ENCODE measurements around the gene RUNX3.

The RUNX3 gene

DNA sequence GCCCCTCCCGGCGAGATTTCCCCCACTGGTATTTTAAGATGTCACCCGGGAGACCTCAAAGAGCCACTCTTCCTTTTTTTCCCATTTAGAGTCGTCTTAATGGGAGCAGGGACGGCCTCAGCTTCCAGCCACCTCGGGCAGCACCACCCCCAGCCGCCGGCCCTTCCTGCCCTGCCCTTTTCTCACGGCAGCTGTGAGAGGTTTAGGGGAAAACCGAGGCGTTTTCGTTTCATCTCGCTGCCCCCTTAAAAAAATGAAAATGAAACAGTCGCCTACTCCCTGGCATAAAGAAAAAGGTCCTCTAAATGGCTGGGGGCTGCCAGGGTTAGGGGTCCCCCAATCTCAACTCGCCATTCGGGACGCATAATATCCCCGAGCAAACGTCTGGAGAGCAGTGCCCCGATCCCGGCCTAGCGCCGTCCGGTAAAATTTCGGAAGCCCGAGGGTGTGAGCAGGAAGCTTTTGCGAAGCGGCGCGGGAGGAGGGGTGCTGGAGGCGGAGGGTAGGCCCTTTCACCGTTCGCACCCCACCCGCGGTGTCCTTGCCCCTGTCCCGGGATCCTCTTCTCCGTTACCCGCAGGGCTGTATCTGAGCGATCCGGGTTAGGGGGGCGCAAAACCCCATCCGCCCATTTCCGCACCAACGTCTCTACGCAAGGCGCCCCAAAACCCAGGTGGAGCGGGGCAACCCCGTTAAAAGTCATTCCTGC is 1.2 kb downstream of the RUNX3 start:
- no peak for DNase-seq (ENCODE audit: low read depth)

DNA sequence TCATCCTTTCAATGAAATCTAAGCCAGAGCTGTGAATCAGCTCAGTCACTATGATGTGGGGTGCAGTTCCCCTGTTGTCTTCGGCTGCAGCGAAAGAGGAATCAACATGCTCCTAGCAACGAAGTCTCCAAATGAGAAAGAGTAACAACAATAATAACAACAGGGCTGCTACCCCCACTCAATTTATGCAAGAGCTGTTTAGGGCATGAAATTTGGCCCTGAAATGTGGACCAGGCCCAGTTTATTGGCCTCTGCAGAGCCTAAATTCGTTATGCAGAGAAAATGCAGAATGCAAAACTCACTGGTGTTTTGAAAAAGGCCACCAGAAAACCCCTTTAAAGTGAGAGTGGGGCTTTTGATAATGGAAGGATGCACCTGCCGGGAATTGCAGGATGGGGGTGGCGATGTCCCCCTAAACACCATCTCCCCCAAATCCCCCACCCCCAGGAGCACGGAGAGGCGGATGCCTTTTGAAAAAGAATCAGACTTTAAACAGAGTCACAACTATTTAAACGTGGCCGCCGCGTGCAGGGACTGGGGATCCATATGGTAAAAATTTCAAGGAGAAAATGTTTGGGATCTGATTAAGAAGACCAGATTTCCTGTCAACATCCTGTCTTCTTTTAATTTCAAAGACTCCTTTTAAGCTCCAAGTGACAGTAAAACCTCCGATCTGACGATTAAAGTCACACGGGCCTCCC is 1.9 kb downstream of the RUNX3 start:
- DNase-seq (ENCODE audit: low read depth): no peak

DNA sequence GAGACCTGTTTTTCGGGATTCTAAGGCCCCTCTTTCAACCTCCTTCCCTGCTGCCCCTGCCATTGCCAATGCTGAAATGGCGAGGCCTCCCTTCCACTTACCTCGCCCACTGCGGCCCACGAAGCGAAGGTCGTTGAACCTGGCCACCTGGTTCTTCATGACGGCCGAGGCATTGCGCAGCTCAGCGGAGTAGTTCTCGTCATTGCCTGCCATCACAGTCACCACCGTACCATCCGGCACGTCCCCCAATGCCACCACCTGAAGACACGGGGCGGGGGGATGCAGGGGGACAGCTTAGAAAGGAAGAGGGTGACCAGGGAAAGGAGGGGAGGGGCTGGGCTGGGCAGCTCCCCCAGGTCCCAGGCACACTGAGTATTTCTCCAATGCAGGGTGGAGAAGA is 2.6 kb downstream of the RUNX3 start:
- no peak for DNase-seq (ENCODE audit: low read depth)

DNA sequence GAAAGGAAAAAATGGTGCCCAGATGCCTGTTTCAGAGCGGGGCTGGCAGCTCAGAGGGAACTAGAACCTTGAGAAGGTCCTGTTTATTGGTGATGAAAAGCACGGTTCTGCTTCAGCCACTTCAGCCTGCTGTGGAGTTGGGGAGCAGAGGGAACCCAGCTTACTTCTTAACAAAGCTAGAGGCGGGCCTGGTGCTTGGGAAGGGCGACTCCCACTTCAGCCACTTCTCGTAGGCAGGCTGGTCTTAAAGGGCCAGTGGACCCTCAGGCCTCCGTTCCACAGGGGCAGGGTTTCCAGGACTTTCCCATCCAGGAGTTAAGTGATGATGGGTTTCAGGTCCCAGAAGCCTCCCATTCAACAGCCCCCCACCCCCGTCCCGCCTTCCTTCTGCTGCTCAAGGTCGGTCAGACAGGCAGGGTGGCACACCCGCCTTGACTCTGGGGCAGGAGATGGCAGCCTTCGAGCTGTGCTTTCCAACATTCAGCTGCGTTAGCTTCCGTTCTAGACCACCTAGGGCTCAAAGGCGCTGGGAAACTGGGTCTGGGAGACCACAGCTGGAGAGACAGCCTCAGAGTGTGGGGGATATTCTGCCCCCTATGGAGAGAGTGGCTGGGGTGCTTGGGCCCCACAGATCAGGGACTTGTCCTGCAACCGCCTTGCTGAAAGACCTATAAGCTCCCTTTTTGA is 3.4 kb downstream of the RUNX3 start:
- peak; percentile 26 for DNase-seq (ENCODE audit: low read depth)

DNA sequence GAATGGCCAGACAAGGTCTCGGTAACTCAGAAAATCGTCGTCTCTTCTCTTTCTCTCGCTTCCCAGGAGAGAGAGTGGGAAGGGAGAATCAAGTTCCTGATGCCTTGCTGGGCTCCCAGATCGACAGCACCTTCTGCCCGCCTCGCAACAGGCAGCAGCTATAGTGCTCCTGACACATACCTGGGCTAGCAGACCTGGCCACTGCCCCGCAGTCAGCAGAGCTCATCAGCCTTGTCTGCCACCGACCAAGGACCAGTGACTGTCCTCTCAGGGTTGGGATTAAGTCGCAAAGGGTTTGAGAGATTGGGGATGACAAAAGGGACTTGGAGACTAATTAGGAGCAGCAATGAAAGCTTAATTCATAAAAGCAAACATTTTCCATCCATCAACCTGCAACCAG is 4.1 kb downstream of the RUNX3 start:
- no peak for DNase-seq (ENCODE audit: low read depth)

DNA sequence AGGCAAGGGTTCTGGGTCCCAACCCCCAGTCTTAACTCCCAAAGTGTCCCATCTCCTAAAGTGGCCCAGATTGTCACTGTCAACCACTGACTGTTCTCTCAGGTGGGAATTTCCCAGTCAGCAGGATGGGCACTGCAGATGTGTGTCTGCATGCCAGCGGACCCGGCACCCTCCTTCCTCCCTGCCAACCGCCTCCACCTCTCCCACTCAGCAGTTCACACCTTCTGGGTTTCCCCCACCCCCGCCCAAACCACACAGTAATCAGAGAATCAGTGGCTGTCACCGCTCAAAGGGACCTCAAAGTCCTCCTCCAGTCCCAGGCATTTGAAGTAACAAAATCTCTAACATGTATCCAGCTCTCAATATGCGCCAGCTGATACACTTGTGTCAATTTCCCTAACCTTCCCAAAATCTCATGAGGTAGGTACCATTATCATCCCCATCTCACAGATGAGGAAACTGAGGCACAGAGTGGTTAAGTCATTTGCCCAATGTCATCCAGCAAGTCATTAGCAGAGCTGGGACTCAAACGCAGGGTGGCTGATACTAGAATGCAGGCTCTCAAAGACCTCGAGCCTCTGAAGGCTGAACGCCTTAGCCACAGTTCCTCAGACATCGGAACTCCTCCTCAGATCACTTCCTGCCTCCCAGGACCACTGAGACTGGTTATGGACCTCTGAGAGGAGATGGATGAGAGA is 4.8 kb downstream of the RUNX3 start:
- no peak for DNase-seq (ENCODE audit: low read depth)

DNA sequence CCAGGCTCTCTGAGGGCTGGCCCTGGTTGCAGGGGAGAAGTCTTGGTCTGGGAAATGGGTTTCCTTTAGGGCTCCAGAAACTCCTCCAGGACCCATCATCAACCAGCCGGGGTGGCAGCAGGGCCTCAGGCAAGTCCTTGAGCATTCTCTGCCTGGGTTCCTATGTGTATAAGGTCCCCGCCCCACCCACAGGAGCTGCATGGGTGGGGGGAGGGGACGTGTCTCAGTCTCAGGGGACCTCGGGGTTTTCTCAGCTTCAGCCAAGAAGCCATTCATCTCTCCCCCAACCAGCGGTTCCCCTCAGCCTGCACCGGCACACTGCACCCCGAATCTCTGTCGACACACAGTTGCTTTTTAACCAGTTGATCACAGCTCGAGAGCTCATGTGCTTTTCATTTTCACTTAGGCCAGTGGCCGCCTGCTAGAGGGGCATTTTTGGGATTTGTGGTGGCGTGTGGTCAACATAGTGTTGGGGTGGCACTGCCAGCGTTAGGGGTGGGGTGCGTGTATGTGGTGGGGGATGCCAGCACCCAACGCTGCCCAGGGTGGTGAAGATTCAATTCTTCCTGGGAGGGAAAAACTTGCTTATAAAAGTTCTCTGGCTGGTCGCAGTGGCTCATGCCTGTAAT is 6.5 kb downstream of the RUNX3 start:
- no peak for DNase-seq (ENCODE audit: low read depth)

DNA sequence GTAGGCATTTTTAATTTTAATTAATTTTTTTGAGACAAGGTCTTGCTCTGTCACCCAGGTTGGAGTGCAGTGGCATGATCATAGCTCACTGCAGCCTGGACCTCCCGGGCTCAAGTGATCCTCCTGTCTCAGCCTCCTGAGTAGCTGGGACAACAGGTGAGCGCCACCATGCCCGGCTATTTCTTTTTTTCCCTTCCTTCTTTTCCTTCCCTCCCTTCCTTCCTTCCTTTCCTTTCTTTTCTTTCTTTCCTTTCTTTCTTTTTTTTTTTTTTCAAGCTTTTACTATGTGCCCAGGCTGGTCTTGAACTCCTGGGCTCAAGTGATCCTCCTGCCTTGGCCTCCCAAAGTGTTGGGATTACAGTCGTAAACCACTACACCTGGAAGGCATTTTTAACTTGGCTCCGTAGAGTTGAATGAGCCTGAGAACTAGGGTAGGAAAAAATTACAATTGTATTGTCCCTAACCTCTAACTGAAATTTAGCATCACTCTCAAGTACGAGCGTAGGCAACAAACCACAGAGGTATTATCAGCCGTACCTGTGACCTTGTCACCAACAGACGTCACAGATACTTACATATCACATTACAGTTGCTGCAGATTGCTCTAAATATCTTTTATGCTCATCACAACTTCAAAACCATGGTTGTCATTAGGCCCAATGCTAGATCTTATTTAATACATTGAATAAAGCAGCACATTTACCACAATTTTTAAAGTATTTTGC is 8.0 kb downstream of the RUNX3 start:
- no peak for DNase-seq (ENCODE audit: low read depth)

DNA sequence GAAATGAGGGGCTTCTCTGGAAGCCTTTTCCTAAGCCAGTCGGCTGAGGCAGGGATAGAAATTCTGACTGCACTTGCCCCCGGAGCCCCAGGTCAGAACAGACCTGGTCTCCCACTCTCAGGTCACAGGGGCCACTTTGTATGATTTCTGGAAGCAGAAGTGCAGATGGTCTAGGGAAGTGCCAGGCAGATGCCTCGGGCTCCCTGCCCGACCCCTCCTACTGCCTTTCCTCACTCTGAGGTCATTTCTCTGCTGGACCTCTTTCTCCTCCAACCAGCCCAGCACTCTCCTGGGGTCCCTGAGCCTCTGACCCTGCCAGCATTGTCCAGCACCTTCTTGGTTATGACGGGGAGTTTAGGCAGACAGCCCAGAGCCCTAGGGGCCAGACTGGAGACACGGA is 8.7 kb downstream of the RUNX3 start:
- no peak for DNase-seq (ENCODE audit: low read depth)

DNA sequence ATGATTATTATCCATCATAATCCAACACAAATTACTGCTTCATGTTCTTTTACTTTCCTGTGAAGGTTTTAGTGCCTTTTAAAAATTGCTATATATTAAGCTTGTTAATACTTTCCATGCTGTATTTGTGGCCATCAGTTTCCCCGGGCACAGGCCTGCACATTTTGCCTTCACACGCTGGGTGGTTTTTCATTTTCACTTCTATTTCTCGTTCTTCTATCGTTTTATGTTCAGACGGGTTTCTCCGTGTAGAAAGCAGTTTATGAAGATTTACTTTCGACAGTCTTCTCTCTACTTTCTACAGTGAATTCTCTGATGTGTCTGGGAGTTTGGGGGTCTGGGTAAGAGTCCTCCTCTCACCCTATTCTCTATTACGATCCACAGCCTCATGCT is 9.5 kb downstream of the RUNX3 start:
- no peak for DNase-seq (ENCODE audit: low read depth)

DNA sequence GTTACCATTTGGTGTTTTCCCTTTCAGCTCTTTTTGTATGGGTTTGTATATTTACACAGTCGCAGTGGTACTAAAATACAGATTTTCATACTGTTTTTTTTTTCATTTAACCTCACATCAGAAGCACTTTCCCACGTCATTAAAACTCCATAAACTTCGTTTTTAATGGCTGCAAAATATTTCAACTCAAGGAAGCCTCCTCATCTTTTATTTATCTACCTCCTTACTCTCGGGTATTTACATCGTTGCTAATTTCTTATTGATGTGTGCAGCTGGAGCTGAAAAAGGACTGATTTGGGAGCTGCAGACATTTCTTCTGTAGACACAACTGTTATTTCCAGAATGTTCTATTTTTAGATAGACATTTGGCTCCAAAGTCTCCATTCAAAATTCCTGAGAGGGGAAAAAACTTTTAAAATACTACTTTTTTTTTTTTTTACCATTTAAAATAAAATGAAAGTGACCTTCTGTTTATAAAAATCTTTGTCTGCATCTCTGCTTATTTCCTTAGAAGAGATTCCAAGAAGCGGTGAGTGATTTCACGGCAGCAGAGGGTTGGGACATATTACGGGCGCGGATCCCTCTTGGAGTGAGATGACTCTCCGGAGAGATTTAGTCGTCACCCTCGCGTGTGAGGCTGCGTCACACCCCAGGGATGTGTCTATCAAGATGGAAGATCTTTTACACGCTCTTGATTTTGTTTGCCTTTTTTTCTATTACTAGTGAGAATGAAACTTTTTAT is 10.1 kb downstream of the RUNX3 start:
- DNase-seq (ENCODE audit: low read depth): peak; percentile 36

DNA sequence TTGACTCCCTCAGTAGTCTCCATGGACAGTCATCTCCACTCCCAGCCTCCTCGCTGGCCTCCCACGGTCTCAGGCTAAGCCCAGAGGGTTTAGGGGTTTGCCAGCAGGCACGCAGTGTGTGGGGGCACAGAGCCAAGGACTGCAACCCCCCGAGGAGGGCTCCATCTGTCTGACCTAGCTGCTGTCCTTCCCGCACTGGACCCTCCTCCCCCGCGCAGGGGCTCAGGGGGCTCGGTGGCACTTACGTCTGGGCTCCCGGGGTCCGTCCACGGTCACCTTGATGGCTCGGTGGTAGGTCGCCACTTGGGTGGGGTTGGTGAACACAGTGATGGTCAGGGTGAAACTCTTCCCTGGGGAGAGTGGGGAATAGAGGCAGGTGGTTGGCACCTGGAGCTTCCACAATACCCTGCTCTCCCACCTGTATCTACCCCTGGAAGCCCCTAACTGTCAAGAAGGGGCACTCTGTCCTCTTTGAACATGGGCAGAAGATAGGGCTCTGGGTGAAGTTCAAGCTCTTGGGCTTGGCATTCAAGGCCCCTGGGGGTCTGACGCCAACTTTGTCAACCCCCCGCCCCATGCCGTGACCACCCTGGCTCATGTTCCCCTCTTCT is 11.0 kb downstream of the RUNX3 start:
- no peak for DNase-seq (ENCODE audit: low read depth)

DNA sequence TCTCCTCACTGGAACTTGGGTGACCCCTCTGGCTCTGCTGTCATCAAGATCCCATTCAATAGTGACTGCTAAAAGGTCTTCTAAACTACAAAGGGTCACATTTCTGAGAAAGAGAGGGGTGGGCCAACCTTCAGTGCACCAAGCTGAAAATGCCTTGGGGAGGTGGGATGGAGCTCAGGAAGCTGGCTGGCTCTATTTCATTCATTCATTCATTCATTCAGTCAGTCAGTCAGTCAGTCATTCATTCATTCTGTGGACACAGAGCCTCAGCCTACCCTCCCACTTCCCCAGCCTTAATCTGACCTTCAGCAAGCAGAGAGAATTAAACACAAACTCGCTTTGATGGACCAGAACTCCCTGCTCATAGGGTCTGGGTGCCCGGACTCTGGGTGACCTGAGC is 11.7 kb downstream of the RUNX3 start:
- DNase-seq (ENCODE audit: low read depth): no peak

DNA sequence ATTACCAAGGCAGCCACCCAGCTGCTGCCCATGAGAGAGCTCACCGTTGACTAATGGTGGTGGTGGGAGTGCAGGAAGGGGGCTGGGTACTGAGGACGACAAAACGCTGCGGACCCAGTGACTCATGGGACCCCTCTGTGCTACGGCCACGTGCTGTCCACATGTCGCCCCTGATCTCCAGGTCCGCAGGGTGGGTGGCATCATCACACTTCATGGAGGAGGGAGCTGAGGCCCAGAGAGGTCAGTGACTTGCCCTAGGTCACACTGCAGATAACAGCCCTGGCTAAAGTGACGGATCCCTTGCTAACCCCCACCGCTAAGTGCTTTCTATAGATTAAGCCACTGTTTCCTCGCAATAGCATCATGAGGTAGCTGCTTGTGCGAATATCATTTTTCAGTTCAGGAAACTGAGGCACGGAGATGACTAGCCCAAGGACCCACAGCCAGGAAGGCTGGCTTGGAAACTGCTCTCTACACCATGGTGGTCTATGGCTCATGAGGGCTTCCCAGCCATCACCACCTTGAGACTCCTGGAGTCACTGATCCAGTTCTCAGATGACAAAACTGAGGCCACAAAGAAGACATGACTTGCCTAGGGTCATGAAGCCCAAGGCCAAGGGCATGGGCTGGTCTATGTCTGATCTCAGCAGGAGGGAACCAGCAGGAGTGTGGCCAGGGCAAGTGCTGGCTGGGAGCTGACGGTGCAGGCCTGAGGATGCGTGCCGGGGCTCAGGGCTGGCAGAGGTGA is 12.6 kb downstream of the RUNX3 start:
- no peak for DNase-seq (ENCODE audit: low read depth)

DNA sequence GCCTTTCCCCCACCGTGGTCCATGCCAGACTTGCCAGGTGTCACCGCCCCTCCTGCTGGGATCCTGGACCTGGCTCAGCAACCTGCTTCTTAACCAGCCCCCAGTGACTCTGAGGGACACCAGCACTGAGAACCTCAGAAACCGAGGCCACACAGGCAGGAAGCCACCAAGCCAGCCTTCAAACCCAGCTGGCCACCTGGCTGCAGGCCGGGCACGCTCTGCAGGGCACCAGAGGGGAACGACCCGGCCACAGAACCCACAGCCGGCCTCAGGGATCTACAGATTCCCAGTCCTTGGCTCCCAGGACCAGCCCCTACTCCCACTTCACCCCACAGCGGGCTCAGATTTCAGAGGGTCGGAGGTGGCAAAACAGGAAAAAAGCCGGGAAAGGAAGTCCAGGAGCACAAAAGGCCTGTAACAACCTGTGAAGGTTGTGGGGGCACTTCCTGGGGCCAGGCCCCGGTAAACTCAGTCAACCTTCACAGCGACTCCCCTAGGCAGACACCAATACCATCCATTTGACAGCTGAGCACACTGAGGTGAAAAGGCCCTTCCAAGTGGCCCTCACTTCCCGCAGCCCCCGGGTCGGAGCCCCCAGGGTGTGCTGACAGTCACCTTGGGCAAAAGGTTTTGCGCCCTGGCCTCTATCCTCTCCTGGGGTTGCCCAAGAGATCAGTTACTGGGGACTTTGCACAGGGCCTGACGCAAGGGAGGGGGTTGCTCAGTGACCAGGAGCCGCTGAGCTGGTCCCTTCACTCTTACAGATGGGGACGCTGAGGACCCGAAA is 14.1 kb downstream of the RUNX3 start:
- no peak for DNase-seq (ENCODE audit: low read depth)

DNA sequence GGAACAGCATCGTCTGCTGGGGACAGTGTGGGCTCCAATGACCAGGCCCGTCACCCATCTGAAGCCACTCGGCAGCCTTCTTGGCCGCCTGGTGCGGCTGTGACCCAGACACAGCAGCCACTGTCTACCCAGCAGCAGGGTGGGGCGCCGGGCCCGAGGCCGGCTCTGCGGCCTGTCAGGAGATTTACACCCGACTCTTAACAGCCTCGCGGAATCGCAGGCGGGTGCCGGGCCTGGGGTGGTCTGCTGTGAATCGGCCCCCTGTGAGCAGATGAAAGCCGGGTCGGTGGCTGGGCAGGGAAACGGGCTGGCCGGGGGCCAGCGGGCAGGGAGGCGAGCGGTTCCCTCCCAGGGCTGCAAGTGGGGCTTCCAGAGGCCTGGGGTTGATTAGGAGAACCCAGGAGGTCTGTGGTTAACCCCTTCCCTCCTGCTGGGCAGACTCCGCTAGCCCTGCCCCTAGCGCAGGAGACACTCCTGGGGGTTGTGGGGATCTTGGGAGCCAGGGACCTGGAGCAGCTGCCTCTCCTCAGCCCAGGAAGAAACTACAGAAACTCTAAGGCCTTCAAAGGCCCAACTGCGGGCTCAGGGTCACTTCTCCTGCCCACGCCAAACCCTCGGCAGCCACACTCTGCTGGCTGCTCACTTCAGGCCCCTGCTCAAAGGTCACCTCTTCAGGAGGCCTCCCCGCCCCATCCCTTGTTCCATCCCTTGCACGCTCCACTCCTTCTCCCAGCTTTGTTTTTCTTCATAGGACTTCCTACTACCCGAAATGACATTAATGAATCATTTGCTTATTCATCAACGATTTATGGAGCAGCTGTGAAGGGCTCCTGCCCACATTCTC is 15.6 kb downstream of the RUNX3 start:
- peak; percentile 28 for DNase-seq (ENCODE audit: low read depth)

DNA sequence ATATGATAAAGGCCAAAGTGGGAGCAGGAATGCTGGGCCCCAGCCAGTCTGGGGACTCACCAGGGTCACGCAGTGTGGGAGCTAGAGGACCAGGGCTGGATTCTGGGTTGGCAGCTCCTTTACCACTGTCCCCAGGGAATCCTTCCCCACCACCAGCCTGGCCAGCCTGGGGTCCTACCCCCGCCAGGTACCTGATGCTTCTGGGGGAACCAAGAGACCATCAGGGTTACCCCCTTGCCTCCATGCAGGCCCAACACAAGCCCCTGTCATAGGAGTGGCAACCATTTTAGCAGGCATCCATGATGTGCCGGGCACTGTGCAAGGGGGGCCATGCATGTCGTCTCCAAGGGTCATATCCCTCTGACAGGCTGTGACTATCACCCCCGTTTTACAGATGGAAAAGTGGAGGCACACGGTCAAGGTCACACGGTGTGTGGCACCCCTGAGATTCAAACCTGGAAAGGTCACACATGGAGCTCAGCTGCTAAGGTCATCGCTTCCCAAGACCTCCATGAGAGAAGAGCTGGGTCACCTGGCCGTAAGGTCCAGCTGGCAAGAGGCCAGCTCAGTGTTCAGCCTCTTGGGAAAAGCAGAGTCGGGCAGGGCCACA is 16.4 kb downstream of the RUNX3 start:
- DNase-seq (ENCODE audit: low read depth): no peak

DNA sequence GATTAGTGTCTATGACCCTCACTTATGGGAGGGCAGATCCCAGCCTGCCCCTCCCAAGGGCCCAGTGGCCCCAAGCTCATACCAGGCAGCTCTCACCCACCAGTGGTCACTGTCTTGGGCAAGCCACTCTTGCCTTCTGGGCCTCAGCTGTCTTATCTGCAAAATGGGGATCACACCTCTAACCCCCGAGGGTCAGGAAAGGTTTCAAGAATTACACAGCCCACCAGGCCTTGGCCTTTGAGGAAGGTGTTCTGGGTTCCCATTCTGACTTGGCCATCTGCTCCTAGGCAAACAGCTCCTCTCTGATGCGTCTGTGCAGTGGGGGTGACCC is 16.8 kb downstream of the RUNX3 start:
- DNase-seq (ENCODE audit: low read depth): no peak
